Stimulated activated CD8-positive, alpha-beta memory T cell treated with anti-CD3 and anti-CD28 coated beads, Interleukin-2, amount 100 ng/mL, for 48 hours (primary cell): Measurements from ENCODE around the gene RRBP1.

Experiments used
- DNase-seq, 2 donors: peaks; one replicate each; pipeline ENCODE4 v3.0.0-alpha.2; 2020; ENCODE audit warnings: low read depth in 2 of 2

Gene RRBP1

DNA sequence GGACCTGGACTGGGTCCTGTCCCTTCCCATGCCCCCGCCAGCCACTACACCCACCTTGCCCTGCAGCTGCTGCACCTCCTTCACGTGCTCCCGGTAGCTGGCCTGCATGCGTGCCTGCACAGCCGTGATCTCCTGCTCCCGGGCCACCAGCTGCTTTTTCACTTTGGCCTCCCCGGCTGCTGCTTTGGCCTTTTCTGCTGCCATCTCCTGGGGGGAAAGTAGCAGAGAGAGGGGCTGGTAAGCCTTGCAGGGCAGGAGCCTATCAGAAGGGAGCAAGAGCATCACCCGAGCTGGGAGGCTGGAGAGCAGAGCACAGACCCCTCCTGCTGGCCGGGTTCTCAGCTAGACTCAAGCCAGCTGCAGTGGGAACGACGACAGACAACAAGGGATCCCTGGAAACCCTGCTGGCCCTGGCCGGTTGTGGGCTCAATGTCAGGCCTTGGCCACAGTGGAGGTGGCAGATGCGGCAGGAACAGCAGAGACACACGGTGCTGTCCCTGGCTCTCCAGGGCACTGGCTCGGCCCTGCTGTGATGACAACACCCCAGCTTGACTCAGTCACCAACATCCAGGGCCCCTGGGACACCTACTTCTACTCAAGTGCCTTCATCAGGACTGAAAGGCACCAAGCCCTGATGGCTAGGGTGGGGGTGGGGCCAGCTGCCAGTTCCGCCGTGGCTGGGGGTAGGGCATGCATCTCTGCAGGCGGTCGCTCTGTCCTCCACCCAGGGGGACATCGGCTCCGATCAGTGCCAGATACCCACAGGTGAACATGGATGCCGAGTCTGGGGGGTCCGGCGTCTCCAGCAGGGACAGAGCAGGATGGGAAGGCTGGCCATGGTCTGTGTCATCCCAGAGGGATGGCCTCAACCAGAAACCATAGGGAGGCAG, 45.3 kb downstream of the RRBP1 start:
- no peak for DNase-seq

- no peak for DNase-seq
These were observed 46.5 kb downstream of the RRBP1 start for GRCh38 chr20:17635332-17636244.

DNA sequence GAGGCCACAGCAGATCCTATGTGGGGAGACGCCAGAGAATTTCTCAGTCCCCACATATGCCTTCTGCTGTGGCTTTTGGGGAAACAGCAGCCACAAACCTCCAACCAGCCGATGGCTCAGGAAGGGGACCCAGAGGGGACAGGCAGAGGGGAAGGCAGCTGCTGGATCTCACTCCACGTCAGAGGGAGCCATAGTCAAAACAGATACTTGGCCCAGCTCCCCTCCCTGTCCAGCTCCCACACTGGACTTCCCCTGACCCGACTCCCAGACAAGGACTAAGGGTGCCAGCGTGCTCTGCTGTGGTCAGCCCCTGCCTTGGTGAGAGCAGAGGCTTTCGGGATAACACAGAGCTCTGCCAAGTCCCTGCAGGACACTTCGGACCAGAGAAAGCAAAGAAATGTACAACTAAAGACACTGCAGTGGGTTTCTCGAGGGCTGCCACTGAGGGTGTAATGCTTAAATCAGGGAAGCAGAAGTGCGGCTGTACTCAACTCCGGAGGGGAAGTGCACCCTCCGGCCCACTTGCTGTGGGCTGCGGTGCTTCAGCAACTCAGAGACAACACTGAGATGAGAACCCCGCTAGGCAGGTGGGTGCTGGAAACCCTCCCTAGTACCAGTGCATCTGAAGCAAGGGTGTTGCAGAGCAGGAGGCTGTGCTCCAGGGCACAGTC, 47.2 kb downstream of the RRBP1 start:
- DNase-seq: no peak

- DNase-seq: no peak
These were observed 48.1 kb downstream of the RRBP1 start for GRCh38 chr20:17633850-17634500.

- DNase-seq: no peak
These were observed 48.7 kb downstream of the RRBP1 start for GRCh38 chr20:17633221-17633849.

DNA sequence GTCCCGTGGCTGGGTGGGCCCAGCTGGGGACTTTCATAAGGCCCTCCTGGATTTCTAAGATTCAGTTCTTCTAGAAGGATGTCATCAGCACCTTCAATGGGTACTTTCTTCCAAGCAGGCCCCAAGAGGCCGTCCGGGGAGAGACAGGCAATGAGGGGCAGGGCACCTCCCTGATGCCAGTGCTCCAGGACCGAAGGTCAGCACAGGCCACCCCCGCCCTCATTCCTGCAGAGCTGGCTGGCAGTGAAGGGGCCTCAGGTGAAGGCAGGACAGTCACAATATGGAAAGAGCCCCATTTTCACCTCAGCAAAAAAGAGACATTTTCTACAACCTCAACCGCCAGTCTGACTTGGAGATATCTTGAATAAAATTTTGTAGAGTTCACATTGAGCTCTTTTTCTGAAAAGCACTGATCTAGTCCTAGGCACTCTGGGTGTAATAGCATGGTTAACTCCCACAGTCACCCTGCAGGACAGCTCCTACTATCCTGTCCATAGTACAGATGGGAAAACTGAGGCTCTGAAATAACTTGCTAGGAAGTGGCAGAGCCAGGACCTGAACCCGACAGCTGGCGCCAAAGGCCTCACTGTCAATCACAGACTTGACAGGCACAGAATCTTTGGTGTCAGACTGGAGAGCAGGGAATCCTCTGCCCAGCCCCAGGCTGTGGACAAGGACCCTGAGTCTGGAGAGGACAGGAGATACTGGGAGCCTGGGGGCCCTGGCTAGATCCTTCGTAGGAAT, 50.3 kb downstream of the RRBP1 start:
- DNase-seq: no peak

- DNase-seq: no peak
These were observed 51.2 kb downstream of the RRBP1 start for GRCh38 chr20:17630806-17631195.

DNA sequence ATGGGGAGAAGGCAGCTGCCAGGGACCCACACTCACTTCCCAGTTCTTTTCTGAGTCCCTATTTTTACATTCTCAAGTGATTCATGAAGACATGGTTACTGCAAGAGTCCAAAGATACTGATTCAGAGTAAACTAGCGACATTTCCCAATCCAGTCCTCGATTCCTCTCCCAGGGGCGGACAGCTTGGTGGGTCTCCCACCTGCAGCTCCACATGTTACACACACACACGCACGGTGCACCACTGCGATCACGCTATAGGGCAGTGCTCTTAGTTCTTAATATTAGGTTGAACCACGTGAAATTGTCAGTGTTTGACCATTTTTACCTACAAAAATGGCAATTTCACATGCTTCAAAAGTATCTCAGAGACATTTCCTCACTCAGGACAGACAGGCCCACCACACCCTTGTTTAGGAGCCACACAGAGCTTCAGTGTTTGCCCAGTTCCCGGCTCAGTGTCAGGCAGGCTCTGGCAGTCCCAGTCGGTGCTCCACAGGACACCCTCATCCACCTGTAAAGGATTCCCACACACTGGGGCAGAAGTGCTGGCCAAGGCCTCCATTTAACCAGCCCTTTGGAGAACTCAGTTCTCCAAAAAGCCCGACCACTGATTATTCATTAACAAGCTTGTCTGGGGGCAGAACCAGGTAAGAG, 51.8 kb downstream of the RRBP1 start:
- DNase-seq: no peak

DNA sequence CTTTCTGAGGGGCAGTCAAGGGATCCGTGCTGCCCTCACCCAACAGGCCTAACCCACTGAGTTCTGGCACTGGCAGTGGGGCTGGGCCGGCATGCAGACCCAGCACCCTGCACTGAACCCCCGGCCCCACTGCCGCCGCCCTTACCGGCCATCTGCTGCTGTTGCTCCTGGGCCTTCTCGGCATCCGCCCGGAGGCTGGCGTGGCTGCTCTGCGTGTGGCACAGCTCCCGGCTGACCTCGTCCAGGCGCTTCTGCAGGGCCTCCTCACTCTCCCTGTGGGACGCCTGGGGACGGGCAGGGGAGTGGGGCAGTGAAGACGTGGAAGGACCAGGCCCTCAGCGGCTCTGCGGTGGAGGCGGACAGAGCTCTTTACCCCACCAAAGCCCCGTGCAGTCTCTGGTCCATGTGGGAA, 52.4 kb downstream of the RRBP1 start:
- no peak for DNase-seq

DNA sequence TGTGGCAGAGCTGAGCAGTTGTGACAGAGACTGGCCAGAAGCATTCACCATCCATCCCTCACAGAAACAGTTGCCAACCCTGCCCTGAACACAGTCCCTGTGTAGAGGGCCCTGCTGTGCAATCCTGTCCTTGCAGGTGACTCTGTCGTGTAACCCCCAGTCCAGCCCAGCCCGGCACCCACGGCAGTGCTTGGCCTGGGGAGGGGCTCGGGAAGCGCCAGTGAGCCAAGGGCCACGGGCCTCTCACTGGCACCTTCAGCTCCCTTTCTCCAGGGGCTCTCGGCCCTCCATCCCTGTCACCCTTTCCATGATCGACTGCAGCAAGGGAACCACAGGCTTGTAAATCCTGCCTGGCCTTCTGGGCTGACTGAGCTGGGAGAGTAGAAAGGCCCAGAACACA, 53.0 kb downstream of the RRBP1 start:
- no peak for DNase-seq

- no peak for DNase-seq
These were observed 53.8 kb downstream of the RRBP1 start for GRCh38 chr20:17628101-17628841.

GRCh38 chr20:17627101-17627955, 54.7 kb downstream of the RRBP1 start:
- DNase-seq: no peak

DNA sequence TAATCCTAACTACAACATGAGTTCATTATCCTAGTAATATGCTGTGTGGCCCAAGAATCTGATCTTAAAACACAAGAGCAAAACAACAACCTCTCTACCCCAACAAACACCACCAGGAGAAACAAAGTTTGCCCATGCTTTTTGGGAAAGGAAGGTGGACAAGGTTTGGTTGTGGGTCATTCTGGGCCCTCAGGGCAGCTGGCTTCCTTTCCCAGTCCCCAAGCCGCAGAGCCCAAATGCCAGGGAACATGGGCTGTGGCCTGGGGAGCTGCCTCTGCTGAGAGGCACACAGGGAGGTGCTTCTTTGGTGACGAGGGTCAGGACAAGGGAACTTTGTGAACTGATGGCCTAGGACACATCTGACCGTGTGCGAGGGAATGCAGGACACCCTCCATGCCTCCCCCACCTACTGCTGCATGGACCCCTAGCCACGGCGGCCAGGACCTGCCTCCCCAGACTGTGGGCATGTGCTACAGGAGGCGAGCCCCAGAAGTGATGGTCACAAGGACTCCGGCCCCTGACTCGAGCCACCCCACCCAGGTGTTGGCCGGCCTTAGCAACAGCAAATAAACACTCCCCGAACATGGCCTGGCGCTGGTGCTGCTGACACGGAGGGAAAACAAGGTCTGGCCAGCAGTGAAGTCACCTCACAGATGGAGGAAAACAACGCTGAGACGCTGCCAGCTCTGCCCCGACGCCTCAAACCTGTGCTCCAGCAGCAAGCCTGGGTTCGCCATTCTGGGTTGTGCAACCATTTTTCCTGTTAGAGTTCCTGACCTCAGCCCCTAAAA, 55.6 kb downstream of the RRBP1 start:
- DNase-seq: no peak

GRCh38 chr20:17625246-17626051, 56.6 kb downstream of the RRBP1 start:
- DNase-seq: no peak

DNA sequence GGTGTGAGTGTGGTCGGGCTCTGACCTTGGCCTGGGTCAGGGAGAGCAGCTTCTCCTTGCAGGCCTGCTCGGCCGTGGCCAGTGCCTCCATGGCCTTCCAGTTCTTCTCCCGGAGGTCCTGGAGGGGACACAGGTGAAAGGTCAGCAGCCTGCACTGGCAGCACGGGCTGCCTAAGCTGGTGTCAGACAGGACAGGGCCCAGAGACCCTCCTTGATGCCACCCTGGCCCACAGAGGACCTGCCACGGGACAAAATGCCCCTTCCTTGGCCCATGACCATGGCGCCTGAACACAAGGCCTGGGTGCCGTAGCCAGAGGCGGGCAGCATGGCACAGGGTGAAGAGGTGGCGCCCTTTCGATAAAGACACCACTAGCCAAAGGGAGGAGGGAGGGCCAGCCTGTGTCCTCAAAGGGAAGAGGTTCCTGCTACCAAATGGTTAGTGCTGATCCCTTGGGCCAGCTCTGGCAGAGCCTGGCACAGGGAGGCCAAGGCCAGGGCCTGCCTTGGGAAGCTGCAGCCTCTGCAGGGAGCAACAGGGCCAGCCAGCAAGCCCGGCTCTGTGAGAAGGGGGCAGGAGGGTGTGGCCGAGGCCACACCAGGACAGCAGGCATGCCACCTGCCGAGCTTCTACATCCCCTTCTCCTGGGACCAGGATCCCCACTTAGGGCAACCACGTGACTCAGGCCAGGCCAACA, 57.3 kb downstream of the RRBP1 start:
- no peak for DNase-seq

DNA sequence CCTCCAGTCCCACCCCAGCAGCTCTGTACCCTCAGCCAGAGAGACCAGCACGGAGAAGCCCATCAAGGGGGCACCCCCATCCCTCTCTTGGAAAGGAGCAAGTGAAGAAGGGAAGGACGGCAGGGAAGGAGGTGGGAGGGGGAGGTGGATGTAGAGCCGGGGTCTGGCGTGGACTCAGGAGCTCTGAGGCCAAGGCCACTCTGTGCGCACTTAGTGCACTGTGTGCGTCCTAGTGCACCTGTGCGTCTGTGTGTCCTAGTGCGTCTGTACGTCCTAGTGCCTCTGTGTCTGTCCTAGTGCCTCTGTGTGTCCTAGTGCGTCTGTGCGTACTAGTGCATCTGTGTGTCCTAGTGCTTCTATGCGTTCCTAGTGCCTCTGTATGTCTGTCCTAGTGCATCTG, 58.0 kb downstream of the RRBP1 start:
- DNase-seq: no peak
